IPS-NIHi11 (cell line): ENCODE measurements around the gene BICC1.

ENCODE experiments used
- DNase-seq: peaks from one replicate; pipeline ENCODE4 v3.0.0; 2012; ENCODE audit warnings: mixed read lengths, low spot score

The BICC1 gene

DNA sequence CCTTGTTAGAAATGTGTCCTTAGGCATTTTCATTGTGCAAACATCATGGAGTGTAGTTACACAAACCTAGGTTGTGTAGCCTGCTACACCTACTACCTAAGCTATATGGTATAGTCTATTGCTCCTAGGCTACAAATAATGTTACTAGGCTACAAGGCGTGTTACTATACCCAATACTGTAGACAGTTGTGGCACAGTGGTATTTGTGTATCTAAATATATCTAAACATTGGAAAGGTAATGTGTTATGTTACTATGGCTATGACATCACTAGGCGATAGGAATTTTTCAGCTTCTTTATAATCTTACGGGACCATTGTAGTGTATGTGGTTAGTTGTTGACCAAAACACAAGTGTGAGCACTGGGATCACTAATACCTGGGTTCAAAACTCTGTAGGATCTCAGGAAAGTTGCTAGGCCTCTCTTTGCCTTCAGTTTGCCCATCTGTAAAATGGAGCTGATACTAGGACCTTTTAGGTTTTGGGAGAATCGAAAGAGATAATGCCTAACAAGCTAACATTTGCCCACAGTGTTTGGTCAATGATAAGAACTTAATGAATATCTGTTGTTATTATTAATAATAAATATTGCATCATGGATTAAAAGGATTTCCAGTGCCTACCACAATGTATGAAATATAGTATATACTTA, 2.7 kb downstream of the BICC1 start:
- DNase-seq: no peak

DNA sequence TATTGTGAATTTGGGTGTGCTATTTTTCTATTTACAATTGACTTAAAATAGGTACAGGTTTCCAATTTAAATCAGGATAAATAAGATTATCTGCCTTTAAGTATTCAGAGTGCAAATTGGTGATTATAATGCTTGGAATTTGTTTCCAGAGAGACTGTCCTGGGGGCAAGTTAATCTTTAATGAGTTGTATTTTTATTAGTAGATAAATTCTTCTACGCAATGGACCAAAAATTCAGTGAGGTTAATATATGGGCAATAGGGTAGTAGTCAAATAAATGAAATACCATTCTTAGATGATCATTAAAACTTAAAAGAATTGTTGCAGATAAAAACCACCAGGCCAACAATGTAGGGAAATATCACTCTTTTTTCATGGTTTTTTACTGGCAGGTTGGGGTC, 3.4 kb downstream of the BICC1 start:
- no peak for DNase-seq

DNA sequence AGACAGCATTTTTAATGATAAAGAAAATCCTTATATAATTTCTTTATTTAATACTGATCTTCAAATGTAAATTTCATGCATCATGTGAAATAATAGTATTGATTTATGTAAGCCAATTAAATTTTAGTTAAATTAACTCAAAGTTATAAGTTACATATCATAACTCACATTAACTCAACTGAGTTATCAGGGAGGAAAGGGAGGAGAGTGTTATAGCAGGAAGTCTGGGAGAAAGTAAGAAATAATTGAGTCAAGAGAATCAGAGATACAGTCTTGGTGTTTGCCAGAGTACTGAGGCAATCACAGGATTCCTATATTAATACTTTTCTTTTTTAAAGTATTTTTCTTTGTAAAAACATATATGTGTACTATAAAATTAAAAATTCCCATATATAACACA, 4.0 kb downstream of the BICC1 start:
- DNase-seq: no peak

DNA sequence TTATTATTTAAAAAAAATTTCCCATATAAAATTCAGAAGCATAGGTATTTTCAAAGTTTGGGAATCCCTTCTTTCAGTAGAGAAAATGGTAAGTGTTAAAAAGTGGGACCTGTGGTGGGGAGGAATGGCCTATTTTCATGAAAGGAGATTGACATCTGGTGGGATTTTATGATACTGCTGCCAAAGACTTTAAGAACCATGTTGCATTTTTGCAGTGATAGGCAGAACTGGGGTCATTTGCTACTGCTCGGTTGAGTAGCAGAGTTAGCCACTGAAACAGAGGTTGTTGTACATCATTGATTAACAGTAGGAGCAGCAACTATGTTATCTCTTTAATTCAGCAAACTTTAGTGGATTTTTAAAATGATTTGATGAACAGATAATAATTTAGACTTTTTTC, 4.4 kb downstream of the BICC1 start:
- no peak for DNase-seq

DNA sequence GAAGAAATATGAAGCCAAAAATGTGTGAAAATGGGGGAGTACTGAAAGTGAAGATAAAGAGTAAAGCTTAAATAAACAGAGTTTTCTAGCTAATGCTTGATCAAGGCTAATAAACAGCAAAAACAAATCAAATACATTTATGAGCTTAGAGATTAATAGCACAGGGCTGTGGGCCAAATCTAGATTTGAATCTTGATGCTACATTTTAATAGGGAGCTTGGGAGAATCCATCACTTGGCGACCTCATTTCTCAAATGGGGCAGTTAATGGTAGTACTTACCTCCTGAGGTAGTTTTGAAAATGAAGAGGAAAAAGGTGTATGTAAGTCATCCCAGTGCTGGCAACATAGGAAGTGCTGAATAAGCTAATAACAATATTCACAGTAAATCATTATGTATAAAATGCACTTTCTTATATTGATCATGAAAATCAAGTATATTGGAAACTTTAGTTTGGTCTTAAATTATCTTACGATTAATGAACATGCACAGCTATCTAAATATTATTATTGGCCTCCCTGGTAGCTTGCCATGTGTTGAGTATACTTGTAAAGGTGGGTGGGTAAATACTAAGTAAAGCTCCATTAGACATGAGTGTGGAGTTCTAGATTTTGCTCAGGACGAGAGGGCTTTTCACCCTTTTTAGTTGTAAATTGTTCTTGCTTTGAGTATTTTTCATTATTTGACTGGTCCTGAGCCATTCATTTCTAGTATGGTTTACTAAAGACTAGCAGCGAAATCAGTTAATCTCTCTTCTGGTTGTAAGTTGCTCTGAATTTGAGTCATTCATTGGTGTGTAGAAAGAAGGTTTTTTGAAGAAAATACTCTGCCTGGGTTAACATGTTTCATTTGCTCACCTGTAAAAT, 5.1 kb downstream of the BICC1 start:
- DNase-seq: no peak

DNA sequence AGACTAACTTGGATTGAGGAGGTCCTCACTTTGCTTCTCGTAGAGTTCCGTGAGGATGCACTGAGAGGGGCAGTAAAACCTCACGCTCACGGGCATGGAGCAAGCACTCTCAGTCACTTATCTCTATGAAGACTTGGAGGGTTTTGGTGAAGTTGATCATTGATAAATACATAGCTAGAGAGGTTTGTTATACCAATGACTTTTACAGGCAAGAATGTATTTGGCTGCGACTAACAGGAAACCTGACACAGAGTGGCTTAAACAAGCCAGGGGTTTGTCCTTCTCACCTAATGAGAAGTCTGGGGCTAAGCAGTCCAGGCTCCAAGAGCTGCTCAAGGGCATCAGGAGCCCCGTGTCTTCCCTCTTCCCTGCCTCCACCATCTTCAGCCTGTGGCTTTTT, 6.1 kb downstream of the BICC1 start:
- DNase-seq: no peak

DNA sequence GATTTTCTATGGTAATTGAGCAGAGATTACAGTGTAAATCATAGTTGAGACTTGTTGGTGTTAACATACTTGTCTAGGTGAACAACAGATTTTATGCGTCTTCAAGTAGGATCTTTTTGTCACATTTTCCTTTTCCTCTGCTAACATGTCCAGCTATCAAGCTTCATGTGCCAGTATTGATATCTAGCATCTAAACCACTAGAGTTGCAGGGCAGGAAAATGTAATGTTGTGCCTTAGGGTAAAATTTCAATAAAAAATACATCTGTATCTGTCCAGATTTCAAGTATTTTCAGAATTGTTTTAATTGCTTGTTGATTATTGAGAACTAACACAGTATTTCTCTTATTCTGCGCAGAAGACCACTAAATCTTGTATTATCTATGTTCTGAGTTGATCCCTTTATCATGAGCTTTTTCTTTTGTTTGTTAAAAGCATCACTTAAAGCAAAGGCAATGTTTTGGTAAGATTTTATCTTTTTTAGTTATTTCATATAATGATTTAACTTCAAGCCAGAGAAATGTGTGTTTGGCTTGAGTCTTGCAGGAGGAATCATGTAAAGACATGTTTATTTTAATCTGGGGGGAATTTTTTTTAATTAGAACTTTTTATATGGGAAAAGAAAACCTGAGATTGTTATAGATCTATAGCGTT, 16.5 kb downstream of the BICC1 start:
- no peak for DNase-seq

DNA sequence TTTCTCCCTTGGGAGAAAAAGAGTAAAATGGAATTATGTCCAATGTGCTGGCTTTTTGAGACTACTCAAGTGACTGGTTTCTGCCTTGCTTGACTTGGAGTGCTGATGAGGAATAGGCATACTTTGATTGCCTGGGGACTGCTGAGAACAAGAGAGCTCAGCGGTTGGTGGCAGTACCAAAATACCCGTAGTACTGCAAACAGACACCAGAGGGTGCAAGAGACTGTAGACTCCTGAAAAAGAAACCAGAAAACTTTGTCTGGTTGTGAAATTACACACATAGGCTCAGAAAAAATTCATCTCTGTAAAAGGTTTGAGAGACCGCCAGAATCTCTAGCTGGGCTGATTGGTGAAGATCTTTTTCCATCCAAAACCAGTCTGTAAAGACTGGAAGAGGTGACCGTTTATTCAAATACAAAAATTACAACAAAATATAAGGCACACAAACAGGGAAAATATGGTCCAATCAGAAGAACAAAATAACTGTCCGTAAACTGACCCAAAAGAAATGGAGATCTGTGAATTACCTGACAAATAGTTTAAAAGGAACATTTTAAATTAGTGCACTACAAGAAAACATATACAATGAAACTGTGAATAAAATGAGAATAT, 18.5 kb downstream of the BICC1 start:
- peak; percentile 63 for DNase-seq

DNA sequence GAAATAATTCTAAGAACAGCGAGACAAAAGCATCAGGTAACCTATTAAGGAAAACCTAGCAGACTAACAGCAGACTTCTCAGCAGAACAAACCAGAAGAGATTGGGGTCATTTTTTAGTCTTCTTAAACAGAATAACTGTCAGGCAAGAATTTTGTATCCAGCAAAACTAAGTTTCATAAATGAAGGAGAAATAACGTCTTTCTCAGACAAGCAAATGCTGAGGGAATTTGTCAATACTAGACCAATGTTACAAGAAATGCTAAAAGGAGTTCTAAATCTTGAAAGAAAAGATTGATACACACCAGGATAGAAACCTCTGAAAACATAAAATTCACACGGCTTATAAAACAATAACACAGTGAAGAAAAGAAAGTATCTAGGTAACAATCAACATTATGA, 22.6 kb downstream of the BICC1 start:
- DNase-seq: no peak

DNA sequence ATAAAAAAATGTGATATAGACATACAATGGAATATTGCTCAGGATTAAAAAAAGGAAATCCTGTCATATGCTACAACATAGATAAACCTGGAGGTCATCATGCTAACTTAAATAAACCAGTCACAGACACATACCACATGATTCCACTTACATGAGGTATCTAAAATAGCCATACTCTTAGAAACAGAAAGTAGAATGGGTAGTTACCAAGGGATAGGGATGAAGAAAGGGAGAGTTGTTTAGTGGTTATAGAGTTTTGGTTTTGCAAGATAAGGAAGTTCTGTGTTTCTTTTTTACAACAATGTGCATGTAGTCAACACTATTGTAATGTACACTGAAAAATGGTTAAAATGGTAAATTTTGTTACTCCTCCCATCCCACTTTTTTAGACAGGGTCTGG, 30.5 kb downstream of the BICC1 start:
- no peak for DNase-seq

DNA sequence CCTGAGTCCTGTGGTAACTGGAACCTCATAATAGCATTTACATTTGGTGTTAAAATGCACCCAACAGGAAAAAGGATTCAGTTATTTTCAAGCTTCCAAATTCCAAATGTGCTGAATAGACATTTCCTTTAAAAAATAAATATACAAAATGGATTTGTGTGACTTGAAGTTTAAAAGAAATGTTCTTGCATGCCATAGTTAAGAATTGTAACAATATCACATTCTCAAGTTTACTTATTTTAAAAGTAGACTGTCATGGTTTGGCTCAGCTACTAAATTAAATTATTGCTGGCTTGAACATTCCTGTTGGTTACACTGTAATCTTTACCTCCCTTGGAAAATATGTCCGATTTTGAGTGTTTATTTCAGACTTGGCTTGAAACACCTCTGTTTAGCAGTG, 31.5 kb downstream of the BICC1 start:
- DNase-seq: no peak

DNA sequence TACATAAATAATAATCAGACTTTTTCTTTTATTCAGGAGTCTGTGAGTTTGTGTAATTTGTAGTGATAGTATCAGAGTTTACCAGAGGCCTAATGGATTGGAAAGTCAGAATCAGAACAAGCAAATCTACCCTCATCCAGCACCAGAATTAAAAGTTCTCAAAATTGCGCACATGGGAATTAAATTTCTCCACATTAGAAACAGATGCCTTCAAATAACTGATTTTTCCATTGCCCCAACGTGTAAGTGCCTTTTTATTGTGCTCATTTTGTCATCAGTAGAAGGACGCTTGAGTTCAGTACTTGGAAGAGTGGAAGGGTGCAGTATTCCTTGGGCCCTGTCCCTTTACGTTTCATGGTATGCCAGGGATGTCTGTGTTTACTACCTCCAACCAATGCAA, 32.8 kb downstream of the BICC1 start:
- DNase-seq: no peak

DNA sequence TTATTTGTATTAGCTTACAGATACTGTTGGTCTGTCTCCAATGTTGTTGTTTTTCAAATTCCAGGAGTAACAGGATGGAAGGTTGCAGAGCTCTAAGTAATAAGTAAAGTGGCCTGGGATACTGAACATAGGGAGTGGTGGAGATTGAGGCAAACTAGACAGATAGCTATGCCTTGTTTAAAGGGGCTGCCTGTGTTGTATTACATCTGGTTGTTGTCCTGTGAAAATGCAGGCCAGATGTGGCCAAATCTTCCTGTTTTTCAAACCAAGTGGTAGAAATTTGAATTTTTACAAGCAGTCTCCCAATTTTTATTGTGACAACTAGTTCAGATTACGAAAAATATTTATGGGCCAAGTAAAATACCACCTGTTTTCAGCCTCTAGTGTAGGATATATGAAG, 33.5 kb downstream of the BICC1 start:
- no peak for DNase-seq

DNA sequence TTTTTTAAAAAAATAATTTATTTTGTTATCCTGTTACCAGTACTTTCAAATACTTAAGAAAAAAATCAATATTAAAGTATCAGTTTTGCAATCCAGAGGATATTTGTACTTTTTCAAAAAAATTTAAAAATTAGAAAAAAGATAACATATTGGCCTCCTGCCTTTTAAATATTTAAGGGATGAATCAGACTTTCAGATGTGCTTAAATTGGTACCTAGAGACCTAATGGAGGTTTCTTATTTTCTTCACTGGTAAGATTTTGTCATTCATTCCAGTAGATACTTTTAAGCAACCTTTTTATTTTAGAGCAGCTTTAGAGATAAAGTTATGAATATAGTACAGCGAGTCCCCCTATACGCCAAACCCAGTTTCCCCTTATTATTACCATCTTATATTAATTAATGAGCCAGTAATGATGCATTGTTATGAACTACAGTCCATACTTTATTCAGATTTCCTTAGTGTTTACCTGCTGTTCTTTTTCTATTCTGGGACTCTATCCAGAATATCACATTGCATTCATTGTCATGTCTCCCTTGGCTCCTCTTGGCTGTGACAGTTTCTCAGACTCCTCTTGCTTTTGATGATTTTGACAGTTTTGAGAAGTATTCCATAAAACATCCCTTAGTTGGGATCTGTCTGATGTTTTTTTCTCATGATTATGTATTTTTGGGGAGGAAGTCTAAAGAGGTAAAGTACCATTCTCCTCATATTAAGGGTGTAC, 34.2 kb downstream of the BICC1 start:
- no peak for DNase-seq

DNA sequence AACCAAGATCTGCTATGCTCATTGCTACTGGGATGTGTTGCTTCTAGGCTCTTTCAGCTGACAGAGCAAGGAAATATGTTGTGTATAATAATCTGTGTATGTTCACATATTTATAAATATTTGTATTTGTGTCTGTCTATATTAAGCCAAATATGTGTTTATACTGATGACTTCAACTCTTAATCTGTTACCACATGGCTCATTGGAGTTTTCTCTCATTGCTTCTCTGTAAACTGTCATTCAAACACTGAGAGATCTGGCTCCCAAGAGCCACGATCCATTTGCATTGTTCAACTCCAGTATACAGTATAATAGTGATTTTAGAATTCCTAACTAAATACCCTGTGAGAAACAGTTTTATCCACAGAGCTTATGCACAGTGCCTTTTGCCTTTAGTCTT, 35.3 kb downstream of the BICC1 start:
- no peak for DNase-seq

DNA sequence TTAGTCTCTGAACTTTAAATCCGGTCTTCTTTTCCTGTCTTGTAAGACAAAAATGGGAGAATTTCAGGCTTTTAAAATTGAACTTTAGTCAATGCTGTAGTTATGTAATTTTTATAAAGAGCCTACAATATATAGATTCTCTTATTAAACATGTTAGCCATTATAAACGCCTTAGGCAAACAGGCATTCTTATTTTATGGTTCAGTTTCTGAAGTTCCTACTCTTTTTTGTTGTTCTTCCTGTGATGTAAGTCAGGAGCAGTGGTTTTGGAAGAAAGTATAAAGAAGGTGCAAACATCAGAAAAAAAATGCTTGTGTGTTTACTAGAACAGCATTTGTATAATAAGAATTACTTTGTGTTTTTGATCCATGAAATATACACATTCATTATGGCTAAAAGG, 41.6 kb downstream of the BICC1 start:
- DNase-seq: no peak

DNA sequence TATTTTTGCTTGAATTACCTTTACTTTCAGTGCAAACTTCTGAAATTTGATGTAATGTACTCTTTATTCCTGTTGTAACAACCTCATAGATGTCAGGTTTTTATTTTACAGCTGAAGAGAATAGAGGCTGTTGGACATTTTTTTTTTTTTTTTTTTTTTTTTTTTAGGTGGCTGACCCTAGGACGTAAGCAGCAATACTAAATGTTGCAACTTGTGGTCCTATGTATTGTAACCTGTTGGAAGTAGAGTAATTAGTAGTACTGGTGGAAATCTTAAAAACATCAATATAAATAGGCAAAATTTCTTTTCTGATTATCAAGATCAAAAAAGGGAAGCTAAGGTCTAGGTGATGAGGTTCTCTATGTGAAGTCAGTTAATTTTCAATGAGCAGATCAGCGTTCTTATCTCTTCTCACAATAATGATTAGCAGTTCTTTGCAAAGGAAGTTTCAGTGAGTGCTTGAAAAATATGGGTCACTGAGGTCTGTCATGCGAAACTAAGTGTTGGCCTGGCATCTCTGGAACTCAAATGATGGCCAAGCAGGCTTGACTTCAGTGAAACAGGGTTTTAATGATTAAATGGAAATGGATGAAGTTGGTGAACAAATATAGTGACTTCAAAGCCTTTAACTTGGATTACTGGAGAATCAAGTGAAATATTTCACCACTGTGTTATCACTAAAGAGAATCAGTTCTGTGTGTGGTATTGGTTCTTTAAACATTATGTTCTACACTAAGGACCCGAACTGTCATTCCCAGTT, 42.7 kb downstream of the BICC1 start:
- no peak for DNase-seq

DNA sequence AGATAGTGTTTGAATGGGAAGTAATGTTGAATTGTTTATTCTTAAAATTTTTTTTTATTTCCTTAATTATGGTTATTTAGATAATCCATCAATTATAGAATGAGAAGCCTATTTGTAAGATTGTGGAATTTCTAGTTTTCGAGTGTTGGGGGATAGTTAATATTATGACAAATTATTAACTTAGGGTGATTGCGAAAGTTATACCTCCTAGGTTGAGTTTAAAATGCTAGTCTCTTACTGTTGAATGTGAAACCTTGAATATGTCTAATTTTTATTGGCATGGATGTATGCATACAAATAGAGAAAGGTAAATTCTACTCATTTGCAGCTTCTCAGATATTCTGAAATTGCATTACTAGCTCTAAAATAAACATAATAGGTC, 43.2 kb downstream of the BICC1 start:
- DNase-seq: no peak

DNA sequence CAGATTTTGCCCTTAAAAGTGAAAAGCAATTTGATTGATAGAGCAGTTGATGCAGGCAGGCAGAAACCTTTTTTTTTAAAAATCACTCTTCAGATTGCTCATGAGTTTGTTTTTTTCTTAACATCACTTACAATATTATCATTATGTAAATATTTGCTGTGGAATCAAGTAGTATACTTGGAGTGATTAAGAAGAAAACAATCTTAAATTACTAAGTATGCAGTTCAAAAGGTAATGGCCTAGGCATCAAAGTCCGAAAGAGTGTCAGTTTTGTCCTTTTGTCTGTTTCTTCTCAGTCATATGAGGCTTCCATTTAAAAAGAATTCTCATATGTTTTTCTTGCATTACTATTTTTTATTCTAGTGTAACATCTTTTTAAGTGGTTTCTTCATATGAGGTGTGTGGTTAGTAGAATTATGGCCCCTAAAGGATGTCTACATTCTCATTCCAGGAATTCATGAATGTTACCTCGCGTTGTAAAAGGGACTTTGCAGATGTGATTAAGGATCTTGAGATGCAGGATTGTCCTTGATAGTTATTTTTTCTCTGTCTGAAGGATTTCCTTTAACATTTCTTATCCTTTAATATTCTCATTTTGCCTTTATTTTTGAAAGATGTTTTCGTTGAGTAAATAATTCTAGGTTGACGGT, 44.0 kb downstream of the BICC1 start:
- no peak for DNase-seq

DNA sequence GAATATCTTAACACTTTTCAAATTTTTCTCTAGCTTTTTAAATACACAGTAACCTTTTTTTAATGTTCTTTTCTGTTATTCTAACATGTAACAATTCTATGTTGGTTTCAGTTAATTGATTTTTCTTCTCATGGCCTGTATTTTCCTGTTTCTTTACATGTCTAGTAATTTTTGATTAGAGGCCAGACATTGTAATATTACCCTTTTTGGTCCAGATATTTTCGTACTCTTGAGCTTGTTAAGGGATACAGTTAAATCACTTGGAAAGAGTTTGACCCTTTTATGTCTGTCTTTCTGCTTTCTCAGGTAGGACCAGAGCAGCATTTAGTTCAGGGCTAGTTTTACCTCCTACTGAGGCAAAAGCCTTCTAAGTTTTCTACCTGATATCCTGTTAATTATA, 45.0 kb downstream of the BICC1 start:
- DNase-seq: no peak

DNA sequence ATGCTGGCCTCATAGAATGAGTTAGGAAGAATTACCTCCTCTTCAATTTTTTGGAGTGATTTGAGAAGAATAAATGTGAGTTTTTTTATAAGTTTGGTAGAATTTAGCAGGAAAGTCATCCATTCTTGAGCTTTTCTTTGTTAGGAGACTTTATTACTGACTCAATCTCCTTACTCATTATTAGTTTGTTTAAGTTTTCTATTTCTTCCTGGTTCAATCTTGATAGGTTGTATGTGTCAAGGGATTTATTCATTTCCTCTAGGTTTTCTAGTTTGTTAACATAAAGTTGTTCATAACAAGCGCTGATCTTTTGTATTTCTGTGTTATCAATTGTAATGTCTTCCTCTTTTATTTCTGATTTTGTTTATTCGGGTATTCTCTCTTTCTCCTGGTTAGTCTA, 47.4 kb downstream of the BICC1 start:
- DNase-seq: no peak
